ENCODE results near the gene INSYN2A.
A peak's percentile ranks its signal among the peaks of the same experiment; 100 is the strongest.

Gene INSYN2A

GRCh38 chr10:127196282-127197153 lies at the start of gene INSYN2A:
Gene INSYN2A, minus strand, starts transcription at chr10:127196591. Its CDS starts 20,196 bp downstream, at chr10:127176395.
- no peak for TF ChIP-seq CTCF (conservative IDR thresholded peaks at IDR 0.05; ENCODE audit: low read length)
- peak; percentile 54 for DNase-seq (ENCODE audit: low read depth)
- H3K4me3 ChIP-seq (ENCODE audit: low read length): peak within 1 kb of the TSS; percentile 53

- no peak overlapping the region for H3K4me3 ChIP-seq (ENCODE audit: low read length)
- no peak for TF ChIP-seq CTCF (conservative IDR thresholded peaks at IDR 0.05; ENCODE audit: low read length)
- no peak for DNase-seq (ENCODE audit: low read depth)
These were observed 49.1 kb upstream of the INSYN2A start for GRCh38 chr10:127245456-127245855.

GRCh38 chr10:127243490-127244272 lies 47.3 kb upstream of the INSYN2A start:
- H3K4me3 ChIP-seq (ENCODE audit: low read length): no peak overlapping the region
- peak; percentile 31 for DNase-seq (ENCODE audit: low read depth)
- peak; percentile 60 for TF ChIP-seq CTCF (conservative IDR thresholded peaks at IDR 0.05; ENCODE audit: low read length)

- H3K4me3 ChIP-seq (ENCODE audit: low read length): no peak overlapping the region
- DNase-seq (ENCODE audit: low read depth): no peak
- TF ChIP-seq CTCF (conservative IDR thresholded peaks at IDR 0.05; ENCODE audit: low read length): no peak
These were observed 46.5 kb upstream of the INSYN2A start for GRCh38 chr10:127242914-127243313.

GRCh38 chr10:127236266-127236665 lies 39.9 kb upstream of the INSYN2A start:
- no peak for TF ChIP-seq CTCF (conservative IDR thresholded peaks at IDR 0.05; ENCODE audit: low read length)
- no peak for DNase-seq (ENCODE audit: low read depth)
- no peak overlapping the region for H3K4me3 ChIP-seq (ENCODE audit: low read length)

GRCh38 chr10:127234306-127234800 lies 38.0 kb upstream of the INSYN2A start:
- H3K4me3 ChIP-seq (ENCODE audit: low read length): no peak overlapping the region
- peak; percentile 15 for DNase-seq (ENCODE audit: low read depth)
- no peak for TF ChIP-seq CTCF (conservative IDR thresholded peaks at IDR 0.05; ENCODE audit: low read length)
